Endothelial cell of umbilical vein (primary cell): ENCODE measurements around the gene NSG2. TPM values are rescaled to one million over a fixed set of nuclear protein-coding genes. Genes with fewer than 3 reads are reported as not detected.

Experiments
- BruUV-seq: library from RNA; stranded (reverse); fragments of 400-500 nt; replicated peaks from 2 replicates; lab custom pipeline; 2021; lab: Mats Ljungman, UMichigan
- CTCF ChIA-PET: fragments of 300-600, 350-600 bp; sonication (Branson Sonifier 250); formaldehyde crosslinking; loops from one replicate; lab custom pipeline; 2021; ENCODE audit warnings: antibody characterized with exemption, inconsistent platforms; lab: Charles Lee
- POLR2A ChIA-PET: fragments of 300-600, 350-600 bp; sonication (Branson Sonifier 250); formaldehyde crosslinking; loops from one replicate; lab custom pipeline; 2021; ENCODE audit warnings: antibody characterized with exemption, inconsistent platforms; lab: Charles Lee
- DNase-seq: peaks from one replicate; pipeline ENCODE4 v3.0.0-alpha.2; 2011; ENCODE audit warnings: low read depth, low spot score
- FAIRE-seq: peaks from 2 replicates; lab custom pipeline; 2011; peaks lifted over from hg19 to GRCh38; lab: Jason Lieb, UNC
- H2AFZ ChIP-seq: 2 replicates; pipeline ENCODE4 v1.6.0; 2012; ENCODE audit warnings: low read depth, low read length, control low read depth, inconsistent platforms
- H3K27ac ChIP-seq: 2 replicates; pipeline ENCODE4 v1.5.1; 2011; ENCODE audit warnings: low read depth, mild to moderate bottlenecking, control low read depth, low read length, moderate library complexity; ENCODE audit not compliant: insufficient read depth
- H3K27me3 ChIP-seq, 2 experiments: 2 replicates each; pipeline versions ENCODE4 v1.6.0 to v1.6.1; 2011; ENCODE audit warnings: low read length in 2 of 2, mixed read lengths in 1 of 2; ENCODE audit not compliant: control insufficient read depth in 2 of 2, insufficient read depth in 2 of 2
- H3K36me3 ChIP-seq, 2 experiments: 2 replicates in 1 of 2; 3 replicates in 1 of 2; pipeline ENCODE4 v1.5.1; 2011; ENCODE audit warnings: low read length in 2 of 2, mild to moderate bottlenecking in 1 of 2, moderate library complexity in 1 of 2; ENCODE audit not compliant: control insufficient read depth in 2 of 2, insufficient read depth in 2 of 2; ENCODE audit errors: extremely low read depth in 1 of 2
- H3K4me1 ChIP-seq: 3 replicates; pipeline ENCODE4 v1.5.1; 2011; ENCODE audit warnings: mild to moderate bottlenecking, low read length; ENCODE audit not compliant: control insufficient read depth, insufficient read depth; ENCODE audit errors: extremely low read depth
- H3K4me2 ChIP-seq: 2 replicates; pipeline ENCODE4 v1.6.1; 2011; ENCODE audit warnings: low read length, control low read depth, mixed read lengths; ENCODE audit not compliant: insufficient read depth
- H3K4me3 ChIP-seq, 3 experiments: fragments of 200-600 bp in 1 of 3; sonication (generic), shearing (Covaris generic) in 1 of 3; replicated peaks in 1 of 3; 2 replicates each; pipeline ENCODE4 v1.5.1; 2011 to 2016; ENCODE audit warnings: control low read depth in 3 of 3, low read length in 3 of 3, mild to moderate bottlenecking in 2 of 3, inconsistent platforms in 1 of 3, low read depth in 1 of 3, moderate library complexity in 1 of 3; ENCODE audit not compliant: insufficient read depth in 1 of 3
- H3K79me2 ChIP-seq: 2 replicates; pipeline ENCODE4 v1.6.0; 2012; ENCODE audit warnings: low read length, inconsistent platforms; ENCODE audit not compliant: control insufficient read depth, insufficient read depth
- H3K9ac ChIP-seq: replicated peaks from 2 replicates; pipeline ENCODE3; 2011; ENCODE audit warnings: low read length, control low read depth; ENCODE audit not compliant: insufficient read depth; ENCODE audit errors: extremely low read depth
- H3K9me1 ChIP-seq: replicated peaks from 3 replicates; pipeline ENCODE4 v1.6.0; 2011; ENCODE audit warnings: mild to moderate bottlenecking, low read length; ENCODE audit not compliant: control insufficient read depth, insufficient read depth; ENCODE audit errors: extremely low read depth
- H3K9me3 ChIP-seq: replicated peaks from 2 replicates; pipeline ENCODE4 v1.5.1; 2012; ENCODE audit warnings: low read length, inconsistent platforms; ENCODE audit not compliant: control insufficient read depth, insufficient read depth
- H4K20me1 ChIP-seq: replicated peaks from 2 replicates; pipeline ENCODE3; 2011; ENCODE audit warnings: mild to moderate bottlenecking, low read length; ENCODE audit not compliant: control insufficient read depth, insufficient read depth; ENCODE audit errors: extremely low read depth
- CTCF ChIP-seq, 2 donors: IDR thresholded peaks; 1 replicate in 1 of 2; 2 replicates in 1 of 2; pipeline ENCODE4 v1.5.1; 2011; ENCODE audit warnings: low read length in 2 of 2, mild to moderate bottlenecking in 2 of 2, moderate library complexity in 2 of 2, control low read depth in 1 of 2, inconsistent platforms in 1 of 2, low read depth in 1 of 2; ENCODE audit not compliant: insufficient read depth in 1 of 2; ENCODE audit errors: extremely low read depth in 1 of 2
- EZH2 ChIP-seq: IDR thresholded peaks from 2 replicates; pipeline ENCODE4 v1.6.1; 2012; ENCODE audit warnings: borderline replicate concordance, low read depth, mild to moderate bottlenecking, moderate library complexity, low read length, inconsistent platforms; ENCODE audit not compliant: severe bottlenecking
- FOS ChIP-seq: IDR thresholded peaks from 2 replicates; pipeline ENCODE4 v1.6.1; 2011; ENCODE audit warnings: mild to moderate bottlenecking, low read length, moderate library complexity, borderline replicate concordance; ENCODE audit not compliant: insufficient read depth
- GATA2 ChIP-seq: IDR thresholded peaks from 2 replicates; pipeline ENCODE4 v1.7.0; 2011; ENCODE audit warnings: low read depth, mild to moderate bottlenecking, moderate library complexity, mixed read lengths, low read length; ENCODE audit not compliant: insufficient read length, insufficient read depth
- JUN ChIP-seq: IDR thresholded peaks from 2 replicates; pipeline ENCODE4 v1.6.1; 2011; ENCODE audit warnings: borderline replicate concordance, low read depth; ENCODE audit not compliant: insufficient read length, insufficient read depth
- MAX ChIP-seq: IDR thresholded peaks from 2 replicates; pipeline ENCODE4 v1.6.1; 2011; ENCODE audit not compliant: insufficient read depth, insufficient read length
- MYC ChIP-seq: IDR thresholded peaks from one replicate; pipeline ENCODE4 v1.6.1; 2011; ENCODE audit warnings: mild to moderate bottlenecking, low read depth, low read length
- POLR2A ChIP-seq: IDR thresholded peaks from 2 replicates; pipeline ENCODE4 v1.6.1; 2012; ENCODE audit warnings: low read depth, mild to moderate bottlenecking, control low read depth, low read length
- POLR2AphosphoS5 ChIP-seq: IDR thresholded peaks from 2 replicates; pipeline ENCODE4 v1.6.1; 2012; ENCODE audit warnings: low read depth, mild to moderate bottlenecking, control low read depth, low read length, moderate library complexity; ENCODE audit not compliant: insufficient read depth
- dilution Hi-C: fragments of 300-500 bp; cut with MboI; formaldehyde crosslinking; loops from one replicate; pipeline ENCODE4 v1.15.0; 2019; ENCODE audit warnings: low sequenced_read_pairs; ENCODE audit not compliant: extremely low pct_ligation_motif_present
- intact Hi-C: fragments of 100-400 bp; cut with micrococcal nuclease; formaldehyde crosslinking; loops from one replicate; pipeline ENCODE4 v1.10.0; 2022
- polyA plus RNA-seq, 4 experiments: library from polyadenylated mRNA; depleted of rRNA in 3 of 4; stranded (reverse) in 3 of 4; unstranded in 1 of 4; fragments of >200 nt; gene quantifications; 2 replicates each; pipeline versions ENCODE4 v1.2.1 to v1.2.3, GENCODE V29; 2011 to 2012; ENCODE audit warnings: missing spikeins in 1 of 4
- total RNA-seq: library from RNA; stranded (reverse); gene quantifications from 2 replicates; pipeline ENCODE4 v1.2.3, GENCODE V29; 2021

The NSG2 gene
- total and polyA plus RNA-seq, 2 donors (not counting 3 experiments of a cell fraction or from before 2014, with no cell fraction given), result not detected

GRCh38 chr5:174106997-174107655 is 61.6 kb downstream of the NSG2 start:
- no peaks in the 10 kb centered on the region for H4K20me1 ChIP-seq
- H3K36me3 ChIP-seq, result no peaks in the 10 kb centered on the region
- FAIRE-seq (no peak), DNase-seq (no peak)
- H3K79me2 ChIP-seq, result no peaks in the 10 kb centered on the region
- H3K9me3 ChIP-seq, result peaks cover 11% of the 10 kb centered on the region
- no peak overlapping the region for H3K27ac ChIP-seq
- BruUV-seq, result no TSS peak
- no peaks in the 10 kb centered on the region for H3K4me1 ChIP-seq
- no peaks in the 10 kb centered on the region for H3K9me1 ChIP-seq
- H3K9ac ChIP-seq, result no peak overlapping the region
- dilution Hi-C loops (no loop called here), intact Hi-C loops (no loop called here)
- no peak overlapping the region for H2AFZ ChIP-seq
- no peaks in the 10 kb centered on the region for H3K27me3 ChIP-seq
- ChIA-PET POLR2A (no interaction called here), CTCF (no interaction called here)
- H3K4me2 ChIP-seq, result no peak overlapping the region
- no peak for TF ChIP-seq CTCF (IDR thresholded peaks at IDR 0.05; ENCODE audit: extremely low read depth in 1 of 2, insufficient read depth in 1 of 2, low read depth in 1 of 2, low read length in 2 of 2)
- no peak for TF ChIP-seq POLR2AphosphoS5
- no peak for TF ChIP-seq EZH2
- no peak for TF ChIP-seq MYC
- no peak for TF ChIP-seq GATA2
- no peak for TF ChIP-seq JUN
- TF ChIP-seq POLR2A, result no peak
- TF ChIP-seq FOS, result no peak
- no peak for TF ChIP-seq MAX
- H3K4me3 ChIP-seq, result no peak overlapping the region
